NCI-H1436 treated with DMSO at 0.1 percent for 48 hours (cell line): Measurements from ENCODE around the gene TRAK1.
"Not testable (repeated sequence)": the region's sequence is repeated elsewhere in the genome, so short reads cannot be mapped to it uniquely, and the experiment has no call there.

Source experiments
- DNase-seq: peaks from one replicate; lab custom pipeline; 2025; lab: John Stamatoyannopoulos, UW

Gene TRAK1, protein sequence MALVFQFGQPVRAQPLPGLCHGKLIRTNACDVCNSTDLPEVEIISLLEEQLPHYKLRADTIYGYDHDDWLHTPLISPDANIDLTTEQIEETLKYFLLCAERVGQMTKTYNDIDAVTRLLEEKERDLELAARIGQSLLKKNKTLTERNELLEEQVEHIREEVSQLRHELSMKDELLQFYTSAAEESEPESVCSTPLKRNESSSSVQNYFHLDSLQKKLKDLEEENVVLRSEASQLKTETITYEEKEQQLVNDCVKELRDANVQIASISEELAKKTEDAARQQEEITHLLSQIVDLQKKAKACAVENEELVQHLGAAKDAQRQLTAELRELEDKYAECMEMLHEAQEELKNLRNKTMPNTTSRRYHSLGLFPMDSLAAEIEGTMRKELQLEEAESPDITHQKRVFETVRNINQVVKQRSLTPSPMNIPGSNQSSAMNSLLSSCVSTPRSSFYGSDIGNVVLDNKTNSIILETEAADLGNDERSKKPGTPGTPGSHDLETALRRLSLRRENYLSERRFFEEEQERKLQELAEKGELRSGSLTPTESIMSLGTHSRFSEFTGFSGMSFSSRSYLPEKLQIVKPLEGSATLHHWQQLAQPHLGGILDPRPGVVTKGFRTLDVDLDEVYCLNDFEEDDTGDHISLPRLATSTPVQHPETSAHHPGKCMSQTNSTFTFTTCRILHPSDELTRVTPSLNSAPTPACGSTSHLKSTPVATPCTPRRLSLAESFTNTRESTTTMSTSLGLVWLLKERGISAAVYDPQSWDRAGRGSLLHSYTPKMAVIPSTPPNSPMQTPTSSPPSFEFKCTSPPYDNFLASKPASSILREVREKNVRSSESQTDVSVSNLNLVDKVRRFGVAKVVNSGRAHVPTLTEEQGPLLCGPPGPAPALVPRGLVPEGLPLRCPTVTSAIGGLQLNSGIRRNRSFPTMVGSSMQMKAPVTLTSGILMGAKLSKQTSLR

DNA sequence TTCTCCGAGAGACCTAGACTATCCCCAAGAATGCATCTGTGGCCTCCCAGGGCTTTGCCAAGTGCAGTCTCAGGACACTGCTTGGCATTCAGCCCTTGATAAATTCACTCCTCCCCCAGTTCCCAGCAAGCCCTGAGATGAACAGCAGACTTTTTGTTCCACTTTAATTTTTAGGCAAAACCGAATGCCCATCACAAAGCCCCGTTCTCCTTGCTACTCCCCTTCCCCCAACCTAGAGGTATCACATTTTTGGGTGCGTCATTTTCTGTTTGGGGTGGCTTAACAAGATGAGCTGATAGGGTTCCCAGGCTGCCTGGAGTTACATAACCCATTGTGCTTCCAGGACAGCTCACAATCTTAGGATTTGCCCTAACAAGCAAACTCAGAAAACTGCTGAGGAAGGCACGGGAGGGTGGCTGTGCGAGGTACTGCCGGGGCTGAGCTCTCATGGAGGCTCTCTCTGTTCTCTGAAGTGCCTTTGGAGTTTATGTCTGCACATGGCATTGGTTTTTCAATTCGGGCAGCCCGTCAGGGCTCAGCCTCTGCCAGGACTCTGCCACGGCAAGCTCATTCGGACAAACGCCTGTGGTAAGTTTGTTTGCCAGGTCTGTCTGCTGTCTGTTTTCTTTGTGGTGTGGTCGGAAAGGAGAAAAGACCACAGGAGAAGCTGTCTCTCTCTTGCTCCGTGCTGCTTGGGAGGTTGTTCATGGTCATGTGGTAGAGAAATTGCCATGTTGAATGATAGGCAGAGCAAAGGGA is at the start of gene TRAK1:
TRAK1 (plus strand) TSS at position 385 of the 759 bp plus-strand sequence; CDS start at position 498, 113 bp downstream.
- no peak for DNase-seq

DNA sequence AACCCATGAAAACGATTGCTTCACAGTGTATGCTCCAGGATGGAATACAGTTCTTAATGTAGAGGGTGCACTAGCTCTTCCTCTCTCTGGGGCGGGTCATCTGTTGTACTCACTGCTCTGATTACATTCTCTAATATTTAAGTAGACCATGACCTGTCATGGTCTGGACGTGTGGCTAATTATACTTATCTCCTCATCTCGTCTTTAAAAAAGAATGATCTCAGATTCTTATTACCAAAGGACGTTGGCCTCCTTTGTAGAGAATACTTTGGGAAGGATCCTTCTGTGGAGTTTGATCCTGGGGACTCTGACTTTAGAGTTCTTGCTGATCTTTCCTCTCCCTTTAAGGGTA is 48.4 kb upstream of the TRAK1 start:
- no peak for DNase-seq

DNA sequence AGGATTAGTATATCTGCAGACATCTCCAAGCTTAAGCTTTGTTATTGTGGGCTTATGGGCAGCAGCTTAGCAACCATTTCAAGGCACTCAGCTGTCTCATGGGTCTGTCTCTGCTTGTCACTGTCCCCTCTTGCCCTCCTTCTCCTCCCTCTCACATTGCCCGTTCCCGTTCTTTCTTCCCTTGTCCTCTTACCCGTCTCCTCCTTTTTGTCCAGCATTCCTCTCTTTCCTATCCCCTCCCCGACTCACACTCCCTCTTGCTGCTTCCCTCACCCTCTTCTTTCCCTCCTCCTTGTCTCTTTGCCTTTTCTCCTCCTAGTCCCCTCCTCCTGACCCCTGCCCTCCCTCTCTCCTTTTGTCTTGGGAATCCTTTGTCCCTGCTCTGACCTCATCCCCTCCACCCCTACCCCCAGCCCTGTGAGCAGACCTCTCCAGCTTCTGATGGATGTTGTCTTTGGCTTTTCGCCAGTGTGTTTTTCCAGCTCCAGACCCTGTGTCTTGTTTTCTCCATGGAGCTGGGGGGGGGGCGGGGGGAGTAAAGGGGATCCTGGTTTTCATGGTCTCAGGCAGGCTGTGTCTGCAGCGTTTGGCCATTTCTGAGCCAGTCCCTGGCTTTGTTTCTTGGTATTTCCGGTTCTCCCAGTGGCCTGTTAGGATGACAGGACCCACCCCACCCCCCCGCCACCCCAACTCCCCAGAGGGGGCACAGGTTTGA is 47.9 kb upstream of the TRAK1 start:
- DNase-seq: no peak

DNA sequence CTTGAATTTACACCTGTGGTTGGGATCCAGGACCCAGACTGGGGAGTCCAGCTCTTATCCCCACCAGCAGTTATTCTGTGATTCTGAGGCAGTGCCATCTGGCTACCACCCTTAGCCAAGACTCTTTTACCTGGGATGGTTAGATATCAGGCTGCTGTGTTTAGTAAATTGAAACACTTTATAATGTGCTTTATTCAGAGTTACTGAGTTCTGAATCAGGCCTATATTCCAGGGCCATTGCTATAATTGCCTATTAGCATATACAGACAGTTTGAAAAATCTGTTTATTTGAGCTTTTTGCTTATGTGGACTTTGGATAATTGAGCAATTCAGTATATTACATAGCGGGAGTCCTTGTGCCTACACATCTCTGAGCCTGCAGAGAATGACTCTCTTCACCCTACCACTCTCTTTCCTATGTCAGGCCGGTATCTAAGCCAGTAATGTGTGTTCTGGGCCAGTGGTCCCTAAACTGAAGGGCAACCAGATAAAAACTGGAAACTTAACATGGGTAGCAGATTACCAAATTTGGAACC is 45.4 kb upstream of the TRAK1 start:
- DNase-seq: no peak

DNA sequence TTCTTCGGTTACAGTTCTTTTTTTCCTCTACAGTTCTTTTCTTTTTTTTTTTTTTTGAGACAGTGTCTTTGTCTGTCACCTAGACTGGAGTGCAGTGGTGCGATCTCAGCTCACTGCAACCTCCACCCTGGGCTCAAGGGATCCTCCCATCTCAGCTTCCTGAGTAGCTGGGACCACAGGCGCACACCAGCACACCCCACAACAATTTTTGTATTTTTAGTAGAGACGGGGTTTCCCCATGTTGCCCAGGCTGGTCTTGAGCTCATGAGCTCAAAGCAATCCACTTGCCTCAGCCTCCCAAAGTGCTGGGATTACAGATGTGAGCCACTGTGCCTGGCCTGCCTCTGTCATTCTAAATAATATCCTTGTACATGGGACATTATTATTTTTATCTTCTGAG is 42.6 kb upstream of the TRAK1 start:
- DNase-seq: not testable (repeated sequence)

DNA sequence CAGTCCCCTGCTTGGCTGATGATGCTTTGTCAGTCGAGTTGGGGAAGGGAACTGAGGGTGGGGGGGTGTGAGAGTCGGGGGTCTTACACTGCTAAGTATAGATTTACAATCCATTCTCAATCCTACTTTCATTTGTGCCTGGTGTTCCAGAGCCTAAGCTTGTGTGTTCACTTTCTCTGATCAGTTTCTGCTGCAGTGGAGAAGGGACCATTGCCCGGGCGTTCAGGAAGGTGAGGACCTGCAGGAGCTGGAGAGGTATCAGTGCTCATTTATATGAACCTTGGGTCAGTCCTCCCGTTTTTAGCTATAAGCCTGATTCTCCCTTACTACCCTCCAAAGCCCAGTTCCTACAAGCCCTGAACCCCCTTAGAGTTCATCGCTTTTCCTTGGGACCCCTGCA is 41.0 kb upstream of the TRAK1 start:
- DNase-seq: no peak

DNA sequence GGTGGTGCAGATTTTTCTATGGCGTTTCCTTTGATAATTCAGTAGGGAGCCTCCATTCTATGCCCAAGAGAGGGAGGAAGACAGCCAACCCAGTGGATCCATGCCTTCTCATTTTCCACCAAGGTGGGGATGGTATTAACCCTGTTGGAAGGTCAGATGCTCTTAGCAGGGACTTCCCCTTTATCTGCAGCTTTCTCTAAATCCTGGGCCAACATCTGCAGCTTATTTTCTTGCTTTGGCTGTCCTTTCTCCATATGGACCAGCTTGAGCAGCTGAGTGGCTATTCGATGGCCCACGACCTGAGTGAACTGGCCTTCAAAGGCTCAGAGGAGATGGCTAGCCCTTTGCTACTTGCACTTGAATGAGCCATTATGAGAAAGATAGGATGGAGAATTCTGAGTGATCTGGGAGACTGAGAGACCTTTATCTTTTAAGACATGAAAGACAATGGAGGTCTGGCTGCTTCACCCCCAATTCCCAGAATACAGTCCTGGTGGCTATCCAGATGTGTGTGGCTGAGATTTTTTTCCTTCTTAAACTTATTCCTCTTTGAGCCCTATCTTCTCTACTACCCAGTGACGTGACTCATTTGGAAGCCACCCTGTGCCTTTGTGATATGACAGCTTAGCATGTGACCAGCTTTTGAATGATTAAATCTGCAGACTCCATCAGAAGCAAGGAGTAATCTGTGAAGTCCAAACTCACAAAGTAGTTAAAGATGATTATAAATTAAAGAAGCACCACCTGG is 39.6 kb upstream of the TRAK1 start:
- DNase-seq: no peak

DNA sequence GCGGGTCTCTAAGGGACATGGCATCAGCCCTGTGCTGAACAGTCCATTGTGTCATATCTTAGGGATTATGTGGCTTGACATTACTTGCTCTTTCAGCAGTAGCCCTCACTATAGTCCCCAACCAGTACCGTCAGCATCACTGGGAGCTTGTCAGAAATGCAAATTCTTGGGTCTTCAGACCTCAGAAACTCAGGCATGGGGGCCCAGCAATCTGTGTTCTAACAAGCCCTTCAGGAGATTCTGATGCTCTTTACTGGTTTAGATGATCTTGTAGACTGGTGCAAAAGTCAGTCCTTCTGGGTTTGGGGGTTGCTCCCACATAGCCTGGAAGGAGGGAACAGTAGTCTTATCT is 39.0 kb upstream of the TRAK1 start:
- DNase-seq: no peak

DNA sequence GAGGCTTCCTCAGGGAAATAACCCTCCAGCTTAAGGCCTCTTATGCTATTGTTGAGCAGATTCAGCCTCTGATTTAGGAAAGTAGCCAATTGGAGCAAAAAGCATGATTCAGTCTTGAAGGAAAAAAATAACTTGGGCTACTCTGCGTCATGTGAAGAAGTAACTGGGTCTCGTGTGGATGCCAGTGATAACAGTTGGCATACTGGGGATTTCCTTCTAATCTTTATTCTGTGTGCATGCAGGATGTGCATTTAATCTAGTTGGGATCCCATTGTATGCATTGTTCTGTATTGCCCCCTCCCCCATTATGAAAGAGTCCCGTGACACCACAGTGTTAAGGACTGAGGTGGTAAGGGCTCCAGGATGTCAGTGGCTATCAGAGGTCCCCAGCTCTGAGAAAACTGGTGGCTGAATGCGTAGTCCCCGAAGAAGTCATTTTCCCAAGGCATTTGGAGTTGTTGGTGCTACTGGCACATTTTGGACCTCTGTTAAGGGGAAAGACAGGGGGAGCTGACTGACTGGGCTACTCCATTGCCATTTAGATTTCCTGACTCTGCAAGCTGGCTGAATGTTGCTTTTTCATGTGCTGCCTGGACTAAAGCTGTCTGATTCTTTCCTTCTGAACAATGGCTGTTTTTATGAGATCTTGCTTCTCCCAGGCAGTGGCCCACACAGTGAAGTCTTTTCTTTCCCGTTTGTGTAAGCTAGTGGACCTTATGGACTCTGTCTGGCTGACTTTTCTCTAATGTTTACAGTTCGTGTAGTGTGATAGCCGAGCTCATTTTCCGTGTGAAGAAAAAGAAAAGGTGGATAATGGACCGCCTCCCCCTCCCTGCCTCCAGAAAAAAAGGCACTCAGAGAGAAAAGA is 38.4 kb upstream of the TRAK1 start:
- DNase-seq: no peak

DNA sequence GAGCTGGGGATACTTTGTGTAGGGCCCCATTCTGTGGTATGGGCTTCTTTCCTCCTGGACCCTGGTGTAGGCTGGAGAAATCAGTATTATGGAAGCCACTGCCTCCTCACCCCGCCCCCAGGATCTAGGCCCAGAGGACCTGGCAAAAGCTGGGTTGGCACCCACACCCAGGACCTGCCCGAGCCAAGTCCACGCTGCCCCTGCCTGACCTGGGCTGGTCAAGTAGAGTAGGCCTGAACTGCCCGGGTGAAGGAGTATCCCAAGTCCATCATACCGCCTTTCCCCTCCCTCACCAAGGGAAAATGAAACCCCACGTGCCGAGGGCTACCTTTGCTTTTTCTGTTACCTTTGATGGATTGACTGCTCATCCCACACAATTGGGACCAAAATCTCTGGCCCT is 37.7 kb upstream of the TRAK1 start:
- DNase-seq: no peak

DNA sequence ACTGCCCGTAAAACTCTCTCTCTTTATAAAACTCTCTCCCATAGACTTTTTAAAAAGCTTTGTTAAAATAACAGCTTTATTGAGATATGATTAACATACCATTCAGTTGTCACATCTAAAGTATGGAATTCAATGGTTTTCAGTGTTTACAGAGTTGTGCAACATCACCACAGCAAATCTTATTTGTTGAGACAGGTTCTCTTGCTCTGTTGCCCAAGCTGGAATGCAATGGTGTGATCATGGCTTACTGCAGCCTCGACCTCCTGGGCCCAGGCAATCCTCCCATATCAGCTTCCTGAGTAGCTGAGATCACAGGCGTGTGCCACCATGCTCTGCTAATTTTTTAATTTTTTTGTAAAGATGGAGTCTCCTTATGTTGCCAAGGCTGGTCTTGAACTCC is 35.9 kb upstream of the TRAK1 start:
- no peak for DNase-seq

DNA sequence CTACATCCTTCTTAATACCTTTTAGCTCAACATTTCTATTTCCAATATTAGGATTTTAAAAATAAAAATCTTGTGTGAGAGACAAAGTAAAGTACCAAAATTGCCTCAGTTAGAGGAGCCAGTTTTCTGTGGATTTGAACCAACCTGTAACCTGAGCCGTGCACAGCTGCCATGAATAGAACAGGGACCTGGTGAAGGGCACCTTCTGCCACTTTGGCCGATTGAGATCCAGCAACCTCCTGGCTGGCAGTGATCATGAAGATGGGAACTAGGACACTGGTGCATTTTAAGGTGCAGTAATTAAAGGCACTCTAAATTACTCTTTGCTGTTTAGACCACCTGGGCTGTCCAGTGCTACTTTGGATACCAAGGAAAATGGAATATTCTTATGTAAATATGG is 34.3 kb upstream of the TRAK1 start:
- DNase-seq: no peak

DNA sequence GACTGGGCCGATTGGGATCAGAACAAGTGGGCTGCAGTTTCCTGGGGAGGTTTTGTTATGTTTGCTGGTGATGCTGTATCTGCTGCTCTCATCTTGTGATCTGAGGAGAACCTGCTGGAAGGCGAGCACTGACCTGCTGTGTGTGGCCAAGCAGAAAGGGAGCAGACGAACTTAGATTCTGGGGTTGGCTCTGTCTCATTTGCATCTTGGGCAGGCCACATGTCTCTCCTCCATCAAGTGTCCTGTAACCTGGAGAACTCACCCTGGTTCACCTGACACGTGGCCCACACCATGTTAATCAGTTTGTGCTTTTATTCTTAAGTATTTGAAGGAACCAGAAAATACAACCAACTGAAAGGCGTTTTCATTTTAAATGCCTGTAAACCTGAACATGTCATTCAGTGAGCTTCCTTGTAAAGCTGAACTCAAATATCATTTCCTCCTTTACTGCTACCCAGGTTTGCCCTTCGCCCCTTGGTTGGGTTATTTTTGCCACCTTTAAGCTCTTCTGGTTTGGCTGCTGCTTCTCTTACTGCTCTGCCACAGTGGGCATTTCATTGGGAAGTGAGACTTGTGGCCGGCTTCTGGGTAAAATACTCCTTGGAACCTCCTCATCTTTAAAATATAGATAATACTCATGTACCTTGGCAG is 33.5 kb upstream of the TRAK1 start:
- no peak for DNase-seq

DNA sequence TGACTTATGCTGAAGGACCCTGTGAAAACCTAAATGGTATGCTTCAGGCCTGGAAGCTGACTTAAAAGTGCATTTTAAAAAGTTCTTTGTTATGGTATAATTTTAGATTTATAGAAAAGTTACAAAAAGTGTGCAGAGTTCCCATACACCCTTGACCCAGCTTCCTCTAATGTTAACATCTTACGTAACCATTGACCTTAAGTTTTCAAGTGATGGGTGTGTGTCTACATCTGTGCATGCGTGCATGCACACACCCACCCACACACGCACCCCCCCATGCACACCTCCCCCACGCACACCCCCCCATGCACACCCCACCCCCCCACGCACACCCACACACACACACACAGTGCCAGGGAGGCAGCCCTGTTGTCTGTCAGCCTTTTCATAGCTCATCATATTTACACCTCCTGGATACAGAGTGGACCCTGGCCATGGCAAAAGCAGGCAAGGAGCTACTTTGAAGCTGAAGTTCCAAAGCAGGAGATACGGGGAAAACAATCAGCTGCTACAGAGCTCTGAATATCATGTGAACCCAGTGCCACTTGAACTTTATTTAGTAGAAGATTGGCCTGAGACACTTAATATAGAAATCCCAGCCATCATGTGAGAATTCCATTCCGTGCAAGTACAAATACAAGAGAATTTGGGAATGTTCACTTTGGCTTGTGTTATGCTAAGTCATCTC is 30.0 kb upstream of the TRAK1 start:
- DNase-seq: no peak

DNA sequence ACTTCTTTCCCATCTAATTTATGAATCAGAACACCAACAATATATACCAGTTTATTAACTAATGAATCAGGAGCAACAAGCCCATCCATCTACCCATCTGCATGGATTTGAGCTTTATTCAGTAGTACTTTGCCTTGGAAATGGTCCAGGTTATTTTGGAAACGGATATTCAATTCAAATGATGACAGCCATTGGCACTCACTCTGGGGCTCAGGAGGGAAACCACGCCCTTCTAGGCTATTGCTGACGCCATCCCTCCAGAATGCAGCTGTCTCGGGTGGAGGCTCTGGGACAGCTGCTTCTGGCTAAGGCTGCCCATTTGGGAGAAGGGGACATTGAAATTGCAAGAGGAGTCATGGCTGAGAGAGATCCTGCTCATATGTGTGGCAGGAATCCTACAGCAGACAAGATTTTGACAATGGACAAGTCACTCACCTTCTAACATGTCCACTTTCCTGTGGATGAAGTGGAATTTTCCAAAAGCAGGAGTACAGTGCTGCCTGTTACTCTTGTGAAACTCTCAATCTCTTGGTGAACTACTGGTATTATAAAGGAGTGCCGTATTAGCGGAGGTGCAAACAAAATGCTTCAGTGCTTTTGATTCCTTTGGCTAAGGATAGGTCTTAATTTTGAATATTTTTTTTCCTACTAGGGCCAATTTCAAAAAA is 29.3 kb upstream of the TRAK1 start:
- no peak for DNase-seq

DNA sequence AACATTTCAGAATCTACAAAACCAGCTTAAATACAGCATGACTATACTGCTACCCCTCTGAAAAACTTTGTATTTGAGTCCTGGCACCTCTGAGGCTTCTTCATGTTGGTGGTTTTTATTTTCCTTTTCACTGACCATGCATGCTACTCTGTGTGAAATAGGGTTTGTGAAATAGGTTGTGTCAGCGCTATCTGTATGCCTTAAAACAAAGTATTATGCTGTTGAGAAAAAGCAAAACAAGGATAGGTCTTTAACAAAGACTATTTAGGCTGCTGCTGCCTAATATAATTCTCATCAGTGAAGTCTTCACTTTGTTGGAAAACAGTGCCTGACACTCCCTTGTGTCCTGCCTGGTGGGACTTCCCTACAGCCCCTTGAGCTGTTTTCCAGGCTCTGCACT is 28.7 kb upstream of the TRAK1 start:
- DNase-seq: no peak

DNA sequence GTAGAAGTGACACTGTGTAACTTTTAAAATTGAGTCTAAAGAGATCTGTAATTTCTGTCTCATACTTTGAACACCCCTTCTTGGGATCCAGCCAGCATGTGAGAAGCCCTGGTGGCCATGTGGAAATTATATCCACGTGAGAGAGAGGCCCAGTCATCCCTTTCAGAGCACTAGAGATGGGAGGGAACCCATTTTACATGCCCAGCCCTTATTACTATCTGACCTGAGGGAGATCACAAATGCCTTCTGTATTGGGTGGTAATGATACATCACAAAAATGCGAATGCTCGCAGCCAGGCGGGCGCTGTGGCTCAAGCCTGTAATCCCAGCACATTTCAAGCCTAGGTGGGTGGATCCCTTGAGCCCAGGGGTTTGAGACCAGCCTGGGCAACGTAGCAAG is 27.3 kb upstream of the TRAK1 start:
- no peak for DNase-seq

DNA sequence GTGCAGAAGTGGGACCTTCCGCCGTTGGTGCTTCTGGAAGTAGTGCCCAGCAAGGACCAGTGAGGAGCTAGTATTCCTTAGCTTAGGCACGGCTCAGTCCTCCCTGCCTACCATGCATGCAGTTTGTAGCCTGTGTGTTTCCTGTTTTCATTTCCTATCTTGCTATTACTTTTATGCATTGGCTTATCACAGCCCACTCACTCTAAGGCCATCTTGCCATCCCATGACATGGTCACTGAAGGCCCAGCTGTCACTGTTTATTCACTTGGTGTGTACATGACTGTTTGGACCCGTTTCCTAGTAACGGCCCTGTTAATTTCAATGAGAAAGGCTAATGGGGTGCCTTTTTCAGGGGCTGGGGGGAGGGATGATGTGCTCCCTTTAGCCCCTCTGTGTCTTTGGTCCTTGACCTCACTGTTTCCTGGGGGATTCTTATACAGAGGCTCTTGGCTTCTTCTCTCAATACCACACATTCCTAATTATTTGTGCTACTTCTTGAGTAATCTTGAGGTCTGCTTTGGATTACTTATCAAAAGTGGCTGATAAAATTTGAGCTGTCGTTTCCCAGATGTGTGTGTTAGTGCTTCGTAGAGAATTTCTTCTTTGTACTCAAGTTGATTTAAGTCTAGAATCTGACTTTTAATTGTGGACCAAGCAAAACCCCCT is 24.5 kb upstream of the TRAK1 start:
- no peak for DNase-seq
